Measurements from ENCODE around the gene RSKR. TPM values are rescaled to one million over a fixed set of nuclear protein-coding genes. Genes with fewer than 3 reads are reported as not detected.

The RSKR gene
- total RNA-seq, 4 donors from 2014 or later, result 2.3 to 4.2 (median 4.1) TPM

- no peaks in the 10 kb centered on the region for H3K9me3 ChIP-seq
- DNase-seq (ENCODE audit: extremely low spot score), result no peak
- peaks cover 0 to 8% (median 2%) of the 10 kb centered on the region in 4 donors for H3K36me3 ChIP-seq
- no peak overlapping the region for H3K4me3 ChIP-seq
- H3K4me1 ChIP-seq, result peaks cover 34 to 49% (median 44%) of the 10 kb centered on the region in 4 donors
- 100% methylated on average over 4 of the region's 7 CpGs for WGBS
- H3K27me3 ChIP-seq, result no peaks in the 10 kb centered on the region
- TF ChIP-seq CTCF (IDR thresholded peaks at IDR 0.05) (no peak), POLR2AphosphoS5 (IDR thresholded peaks at IDR 0.05) (no peak), POLR2A (IDR thresholded peaks at IDR 0.05; ENCODE audit: low read depth) (no peak), EP300 (IDR thresholded peaks at IDR 0.05) (no peak)
- intact Hi-C loops (cut with DNase I), result no loop called here
- H3K27ac ChIP-seq (replicated peaks in 1 of 4), result no peak overlapping the region
Observed at GRCh38 chr17:28574526-28574925, 39.5 kb downstream of the RSKR start.

GRCh38 chr17:28573966-28574480, 40.0 kb downstream of the RSKR start:
- DNase-seq (ENCODE audit: extremely low spot score), result no peak
- H3K4me3 ChIP-seq, result no peak overlapping the region
- H3K36me3 ChIP-seq, result peaks cover 0 to 4% (median 1%) of the 10 kb centered on the region in 4 donors
- no peaks in the 10 kb centered on the region for H3K27me3 ChIP-seq
- peaks cover 39 to 54% (median 46%) of the 10 kb centered on the region in 4 donors for H3K4me1 ChIP-seq
- intact Hi-C loops (cut with DNase I), result no loop called here
- H3K27ac ChIP-seq (replicated peaks in 1 of 4), result no peak overlapping the region
- no peaks in the 10 kb centered on the region for H3K9me3 ChIP-seq
- 98% methylated on average over 6 of the region's 6 CpGs for WGBS
- TF ChIP-seq POLR2AphosphoS5 (IDR thresholded peaks at IDR 0.05) (no peak), POLR2A (IDR thresholded peaks at IDR 0.05; ENCODE audit: low read depth) (no peak), CTCF (IDR thresholded peaks at IDR 0.05) (no peak), EP300 (IDR thresholded peaks at IDR 0.05) (no peak)

- TF ChIP-seq POLR2AphosphoS5 (IDR thresholded peaks at IDR 0.05) (no peak), CTCF (IDR thresholded peaks at IDR 0.05) (no peak), EP300 (IDR thresholded peaks at IDR 0.05) (no peak), POLR2A (IDR thresholded peaks at IDR 0.05; ENCODE audit: low read depth) (no peak)
- 94% methylated on average over 9 of the region's 9 CpGs for WGBS
- intact Hi-C loops (cut with DNase I), result no loop called here
- Histone ChIP-seq H3K27ac (replicated peaks in 1 of 4) (no peak overlapping the region), H3K36me3 (peaks cover 0 to 4% (median 0%) of the 10 kb centered on the region in 4 donors), H3K9me3 (no peaks in the 10 kb centered on the region), H3K27me3 (no peaks in the 10 kb centered on the region), H3K4me1 (peaks cover 40 to 58% (median 48%) of the 10 kb centered on the region in 4 donors), H3K4me3 (no peak overlapping the region)
- DNase-seq (ENCODE audit: extremely low spot score), result no peak
Observed at GRCh38 chr17:28573521-28573920, 40.5 kb downstream of the RSKR start.

- no peak overlapping the region for H3K27ac ChIP-seq (replicated peaks in 1 of 4)
- H3K9me3 ChIP-seq, result no peaks in the 10 kb centered on the region
- no peaks in the 10 kb centered on the region for H3K27me3 ChIP-seq
- peaks cover 0 to 4% (median 0%) of the 10 kb centered on the region in 4 donors for H3K36me3 ChIP-seq
- peaks cover 40 to 58% (median 48%) of the 10 kb centered on the region in 4 donors for H3K4me1 ChIP-seq
- H3K4me3 ChIP-seq, result no peak overlapping the region
- intact Hi-C loops (cut with DNase I), result no loop called here
- no peak for DNase-seq (ENCODE audit: extremely low spot score)
- TF ChIP-seq EP300 (IDR thresholded peaks at IDR 0.05) (no peak), POLR2AphosphoS5 (IDR thresholded peaks at IDR 0.05) (no peak), CTCF (IDR thresholded peaks at IDR 0.05) (no peak), POLR2A (IDR thresholded peaks at IDR 0.05; ENCODE audit: low read depth) (no peak)
Observed at GRCh38 chr17:28573040-28573380, 41.0 kb downstream of the RSKR start.

All from esophagus muscularis mucosa (tissue), 4 donors.